AG04450 (cell line): ENCODE results near the gene OLFM4. TPM values are rescaled to one million over a fixed set of nuclear protein-coding genes. Genes with fewer than 3 reads are reported as not detected.

Experiments
- CTCF ChIA-PET: fragments of 300-600, 350-600 bp; formaldehyde crosslinking; extraction: SDS; loops from one replicate; lab custom pipeline; 2022; ENCODE audit warnings: antibody characterized with exemption, inconsistent platforms; lab: Charles Lee
- POLR2A ChIA-PET: fragments of 350-600 bp; formaldehyde crosslinking; extraction: SDS; loops from one replicate; lab custom pipeline; 2021; ENCODE audit warnings: antibody characterized with exemption, inconsistent platforms; lab: Yijun Ruan, JAX
- DNase-seq: peaks from one replicate; pipeline ENCODE4 v3.0.0-alpha.2; 2011; ENCODE audit warnings: low read depth, low spot score
- H3K27ac ChIP-seq: one replicate; pipeline ENCODE4 v1.5.1; 2012; ENCODE audit warnings: low read depth, low read length, control low read depth
- H3K27me3 ChIP-seq: one replicate; pipeline ENCODE4 v1.6.0; 2012; ENCODE audit warnings: low read length; ENCODE audit not compliant: control insufficient read depth, insufficient read depth
- H3K4me3 ChIP-seq: 2 replicates; pipeline ENCODE4 v1.5.1; 2011; ENCODE audit warnings: mild to moderate bottlenecking, low read depth, low read length, control low read depth
- H3K9me3 ChIP-seq: 2 replicates; pipeline ENCODE4 v1.5.1; 2012; ENCODE audit warnings: low read length; ENCODE audit not compliant: control insufficient read depth, insufficient read depth
- polyA plus RNA-seq: library from polyadenylated mRNA; depleted of rRNA; stranded (reverse); fragments of >200 nt; gene quantifications from 2 replicates; pipeline ENCODE4 v1.2.3, GENCODE V29; 2011
- TF ChIP-seq, protein P1 (sequence below): IDR thresholded peaks from 2 replicates; pipeline ENCODE4 v1.5.1; 2011; ENCODE audit warnings: low read depth, low read length, control low read depth, inconsistent platforms

Gene OLFM4
- polyA plus RNA-seq, 1 experiment, result not detected

DNA sequence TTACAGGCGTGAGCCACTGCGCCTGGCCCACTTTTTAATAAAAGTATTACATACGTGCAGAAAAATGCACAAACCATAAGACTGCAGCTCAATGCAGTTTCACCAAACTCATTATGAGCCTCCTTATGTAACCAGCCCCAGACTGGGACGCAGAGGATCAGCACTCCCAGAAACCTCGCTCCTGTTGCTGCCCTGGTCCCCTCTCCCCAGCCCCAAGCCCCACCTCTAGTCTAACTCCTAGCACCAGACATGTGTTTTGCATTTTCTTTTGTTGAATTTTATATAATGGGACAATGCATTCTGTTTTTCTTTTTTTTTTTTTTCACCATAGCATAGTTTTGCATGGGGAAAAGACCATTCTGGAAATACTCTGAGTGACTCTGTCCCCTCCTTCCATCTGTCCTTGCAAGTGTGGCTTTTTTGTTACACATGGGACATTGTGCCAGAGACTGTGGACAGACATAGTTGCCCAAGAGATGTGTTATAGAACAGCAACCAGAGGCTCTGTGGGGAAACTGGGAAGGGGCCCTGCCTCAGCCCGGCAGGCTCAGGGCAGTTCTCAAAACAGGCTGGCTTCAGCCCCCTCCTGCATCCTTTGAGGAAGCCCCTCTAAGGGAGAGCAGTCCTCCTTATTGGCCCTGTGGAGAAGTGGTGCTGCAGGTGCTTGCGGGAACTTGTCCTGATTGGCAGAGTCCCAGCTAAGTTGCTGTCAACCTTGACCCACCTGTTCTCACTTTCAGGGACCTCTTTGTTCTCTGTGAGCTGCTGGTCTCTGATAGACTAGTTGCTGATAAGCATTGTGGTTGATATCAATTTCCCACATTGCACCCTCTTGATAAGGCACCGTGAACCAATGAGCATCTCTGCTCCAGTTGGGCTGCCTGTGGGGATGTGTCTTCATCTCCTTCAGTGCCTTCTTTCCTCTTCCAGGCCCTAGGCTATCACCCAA lies 13.8 kb upstream of the OLFM4 start:
- DNase-seq, result no peak
- ChIA-PET CTCF (no interaction called here), POLR2A (no interaction called here)
- no peak overlapping the region for H3K4me3 ChIP-seq
- TF ChIP-seq, protein P1, sequence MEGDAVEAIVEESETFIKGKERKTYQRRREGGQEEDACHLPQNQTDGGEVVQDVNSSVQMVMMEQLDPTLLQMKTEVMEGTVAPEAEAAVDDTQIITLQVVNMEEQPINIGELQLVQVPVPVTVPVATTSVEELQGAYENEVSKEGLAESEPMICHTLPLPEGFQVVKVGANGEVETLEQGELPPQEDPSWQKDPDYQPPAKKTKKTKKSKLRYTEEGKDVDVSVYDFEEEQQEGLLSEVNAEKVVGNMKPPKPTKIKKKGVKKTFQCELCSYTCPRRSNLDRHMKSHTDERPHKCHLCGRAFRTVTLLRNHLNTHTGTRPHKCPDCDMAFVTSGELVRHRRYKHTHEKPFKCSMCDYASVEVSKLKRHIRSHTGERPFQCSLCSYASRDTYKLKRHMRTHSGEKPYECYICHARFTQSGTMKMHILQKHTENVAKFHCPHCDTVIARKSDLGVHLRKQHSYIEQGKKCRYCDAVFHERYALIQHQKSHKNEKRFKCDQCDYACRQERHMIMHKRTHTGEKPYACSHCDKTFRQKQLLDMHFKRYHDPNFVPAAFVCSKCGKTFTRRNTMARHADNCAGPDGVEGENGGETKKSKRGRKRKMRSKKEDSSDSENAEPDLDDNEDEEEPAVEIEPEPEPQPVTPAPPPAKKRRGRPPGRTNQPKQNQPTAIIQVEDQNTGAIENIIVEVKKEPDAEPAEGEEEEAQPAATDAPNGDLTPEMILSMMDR, result no peak
- H3K9me3 ChIP-seq, result peaks cover 9% of the 10 kb centered on the region
- H3K27me3 ChIP-seq, result no peaks in the 10 kb centered on the region
- no peak overlapping the region for H3K27ac ChIP-seq

DNA sequence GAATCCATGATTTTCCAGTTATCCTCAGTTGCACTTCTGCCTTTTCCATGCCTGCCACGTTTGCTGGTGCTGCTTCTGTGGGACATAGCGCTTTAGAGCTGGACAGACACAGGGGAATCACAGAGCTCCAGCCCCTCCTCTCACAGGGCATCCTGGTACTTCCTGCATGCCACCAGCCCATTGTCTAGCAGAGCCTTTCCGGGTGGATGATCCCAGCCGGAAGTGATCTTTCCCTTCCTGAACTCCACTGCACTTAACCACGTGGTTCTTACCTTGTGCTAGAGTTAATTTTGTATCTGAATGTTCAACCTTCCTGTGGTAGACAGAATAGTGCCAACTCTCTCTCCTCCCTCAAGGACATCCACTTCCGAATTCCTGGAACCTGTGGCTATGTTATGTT lies 12.6 kb upstream of the OLFM4 start:
- ChIA-PET CTCF (no interaction called here), POLR2A (interaction anchor here (0.5 kb wide), 1 partner anchor 48 kb away, joined by 5 read pairs; no protein-coding TSS in a partner anchor)
- Histone ChIP-seq H3K4me3 (no peak overlapping the region), H3K27ac (no peak overlapping the region), H3K9me3 (peaks cover 6% of the 10 kb centered on the region), H3K27me3 (no peaks in the 10 kb centered on the region)
- TF ChIP-seq, protein P1, result no peak
- no peak for DNase-seq

DNA sequence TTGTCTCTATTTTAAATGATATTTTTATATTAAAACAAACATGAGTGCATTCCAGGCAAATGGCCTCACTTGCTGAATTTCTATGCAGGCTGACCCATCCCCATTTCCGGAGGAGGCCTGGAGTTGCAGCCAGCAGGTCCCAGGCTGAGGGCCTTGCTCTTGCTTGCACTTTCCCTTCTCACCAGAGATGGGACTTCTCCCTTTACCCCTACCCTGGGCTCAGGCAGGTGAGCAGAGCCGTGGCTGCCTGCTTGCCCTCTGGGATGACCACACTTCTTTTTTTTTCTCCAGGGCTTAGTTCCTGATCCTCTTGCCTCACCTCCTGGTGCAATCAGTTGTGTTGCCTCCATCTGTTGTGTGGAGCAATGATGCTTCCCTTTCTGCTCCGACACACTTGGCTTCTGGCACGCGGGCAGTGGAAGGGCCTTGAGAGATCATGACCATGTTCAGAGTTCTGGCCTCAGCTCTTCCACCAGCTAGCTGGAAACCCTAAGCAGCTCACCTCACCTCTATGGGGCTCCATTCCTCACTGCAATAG lies 11.1 kb upstream of the OLFM4 start:
- ChIA-PET CTCF (no interaction called here), POLR2A (no interaction called here)
- Histone ChIP-seq H3K4me3 (no peak overlapping the region), H3K27me3 (no peaks in the 10 kb centered on the region), H3K27ac (no peak overlapping the region), H3K9me3 (peaks cover 6% of the 10 kb centered on the region)
- TF ChIP-seq, protein P1, result no peak
- DNase-seq, result no peak

DNA sequence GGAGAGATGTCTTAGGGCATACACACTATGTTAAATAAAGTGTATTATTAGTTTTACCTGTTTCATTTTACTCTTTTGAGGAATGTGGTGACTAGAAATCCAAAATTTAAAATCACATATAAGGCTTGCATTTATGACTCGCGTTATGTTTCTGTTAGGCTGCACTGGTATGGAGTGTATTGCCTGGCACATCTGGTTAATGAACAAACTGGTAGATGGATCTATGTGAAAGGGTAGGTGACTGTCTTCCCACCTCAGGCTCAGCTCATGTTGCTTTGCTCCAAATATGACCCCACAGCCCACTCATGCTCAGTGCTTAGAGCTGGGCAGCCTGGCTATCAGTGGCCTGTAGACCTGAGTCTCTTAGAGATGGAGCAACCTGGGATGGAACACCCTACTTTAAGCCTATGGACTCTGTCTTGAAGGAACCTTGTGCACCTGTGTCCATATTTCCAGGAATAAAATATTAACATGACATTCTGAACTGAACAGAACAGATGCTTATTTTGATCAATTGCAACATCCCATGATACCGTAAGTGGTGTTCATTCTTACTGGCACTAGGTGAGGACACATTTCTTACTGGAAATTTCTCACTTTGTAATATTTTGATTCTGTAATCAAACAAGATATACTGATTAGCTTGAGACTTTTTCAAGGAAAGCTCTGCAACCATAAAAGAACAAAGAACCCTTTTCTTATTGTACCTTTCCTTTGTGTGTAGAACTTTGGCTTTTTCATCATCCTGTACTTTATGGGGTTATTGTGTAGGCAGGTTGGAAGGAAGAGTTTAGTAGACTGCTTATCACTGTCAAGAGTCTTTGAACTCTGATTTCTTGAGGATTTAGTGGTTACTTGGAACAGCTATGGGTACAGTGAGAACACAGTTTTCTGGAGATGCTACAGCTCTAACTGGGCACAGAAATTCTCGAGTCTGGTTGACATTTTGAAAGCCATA lies 9.6 kb upstream of the OLFM4 start:
- H3K4me3 ChIP-seq, result no peak overlapping the region
- DNase-seq, result no peak
- no peaks in the 10 kb centered on the region for H3K27me3 ChIP-seq
- ChIA-PET CTCF (no interaction called here), POLR2A (no interaction called here)
- H3K27ac ChIP-seq, result no peak overlapping the region
- TF ChIP-seq, protein P1, result no peak
- H3K9me3 ChIP-seq, result peaks cover 6% of the 10 kb centered on the region
